ENCODE measurements around the gene MAPK8. TPM values are rescaled to one million over a fixed set of nuclear protein-coding genes. Genes with fewer than 3 reads are reported as not detected.
A peak's percentile ranks its signal among the peaks of the same experiment; 100 is the strongest.

MAPK8 gene
- total and polyA plus RNA-seq, 9 of the 15 experiments (the other 6 are each of a cell fraction or from before 2014, with no cell fraction given): 6.4 to 159 (median 71.0) TPM

GRCh38 chr10:48306265-48306869 lies at the start of gene MAPK8 (continued):
- TF ChIP-seq MGA (IDR thresholded peaks at IDR 0.05): peak; percentile 100
- TF ChIP-seq BHLHE40 (IDR thresholded peaks at IDR 0.05; ENCODE audit: low read length): peak; percentile 96
- TF ChIP-seq UBTF (IDR thresholded peaks at IDR 0.05; ENCODE audit: borderline replicate concordance in 1 of 2, low read depth in 2 of 2, low read length in 2 of 2): peak in 1 of 2 experiments; percentile 6; a peak in 1 of 4 replicates
- TF ChIP-seq BCLAF1 (IDR thresholded peaks at IDR 0.05; ENCODE audit: borderline replicate concordance in 1 of 2, control insufficient read depth in 1 of 2, low read depth in 2 of 2, low read length in 1 of 2): 0 out of 4 replicates have a peak, but pooled peaks of 1 of the 2 experiments have one; percentile 59
- TF ChIP-seq ZBTB1 (CRISPR knock-in tag; IDR thresholded peaks at IDR 0.05; ENCODE audit: borderline replicate concordance, low read depth): peak; percentile 91
- peak; percentile 54; the same call in 1 of the 2 replicates for TF ChIP-seq ERF (CRISPR knock-in tag; IDR thresholded peaks at IDR 0.05)
- no peak for TF ChIP-seq TEAD4 (IDR thresholded peaks at IDR 0.05; ENCODE audit: low read length)
- TF ChIP-seq TEAD4 (CRISPR knock-in tag; IDR thresholded peaks at IDR 0.05; ENCODE audit: borderline replicate concordance): peak; percentile 99
- TF ChIP-seq NFIC (IDR thresholded peaks at IDR 0.05): peak; percentile 50

Data from K562 (cell line).